Body of pancreas (tissue), 4 donors: ENCODE data around the gene GNG11. TPM values are rescaled to one million over a fixed set of nuclear protein-coding genes. Genes with fewer than 3 reads are reported as not detected.

ENCODE experiments used
- ATAC-seq: fragments of 150-250 bp; one replicate; pipeline ENCODE4 v1.9.1; 2016
- DNase-seq, 4 donors: peaks; one replicate each; pipeline ENCODE4 v3.0.0-alpha.2; 2019
- H3K27ac ChIP-seq, 4 donors: fragments of 200-600 bp; sonication (generic); 1 replicate in 3 of 4; 2 replicates in 1 of 4; pipeline versions ENCODE4 v1.5.1 to v1.6.1; 2016 to 2019; ENCODE audit warnings: mild to moderate bottlenecking in 1 of 4, mixed read lengths in 1 of 4, moderate library complexity in 1 of 4
- H3K27me3 ChIP-seq, 2 donors: fragments of 200-600 bp; sonication (generic); one replicate each; pipeline ENCODE4 v1.6.0; 2016; ENCODE audit warnings: mild to moderate bottlenecking in 1 of 2
- H3K36me3 ChIP-seq, 2 donors: fragments of 200-600 bp; sonication (generic); replicated peaks in 1 of 2; 2 replicates each; pipeline ENCODE4 v1.5.1; 2016; ENCODE audit warnings: low read depth in 2 of 2; ENCODE audit not compliant: insufficient read depth in 1 of 2
- H3K4me1 ChIP-seq: fragments of 200-600 bp; sonication (generic); one replicate; pipeline ENCODE4 v1.6.0; 2016
- H3K4me3 ChIP-seq, 2 donors: fragments of 200-600 bp; sonication (generic); 1 replicate in 1 of 2; 2 replicates in 1 of 2; pipeline ENCODE4 v1.5.1; 2016 to 2019
- H3K9me3 ChIP-seq, 3 donors: fragments of 200-600 bp; sonication (generic); 1 replicate in 2 of 3; 2 replicates in 1 of 3; pipeline ENCODE4 v1.5.1; 2016
- CTCF ChIP-seq, 7 experiments: fragments of 450-650 bp in 4 of 7; fragments of 200-600 bp in 3 of 7; sonication (generic) in 3 of 7; IDR thresholded peaks; one replicate each; pipeline ENCODE4 v1.5.1; 2016 to 2019; ENCODE audit warnings: antibody characterized with exemption in 7 of 7
- POLR2A ChIP-seq, 3 donors: fragments of 450-650 bp; IDR thresholded peaks; one replicate each; pipeline ENCODE4 v1.6.1; 2016; ENCODE audit warnings: antibody characterized with exemption in 3 of 3, mild to moderate bottlenecking in 2 of 3
- WGBS, 2 donors: methylation state at CpG; one replicate each; pipeline ENCODE4 v1.1.5; 2017; 5-methylcytosine and 5-hydroxymethylcytosine counted together
- intact Hi-C: fragments of 100-400 bp; cut with DNase I; formaldehyde crosslinking; loops from one replicate; pipeline ENCODE4 v1.15.1; 2023
- total RNA-seq, 2 donors: library from RNA; depleted of rRNA; stranded (reverse); fragments of >200 nt; gene quantifications; one replicate each; pipeline ENCODE4 v1.1.0, GENCODE V29; 2016

The GNG11 gene
- total RNA-seq, 2 donors from 2014 or later = 6.6 to 11.4 TPM

DNA sequence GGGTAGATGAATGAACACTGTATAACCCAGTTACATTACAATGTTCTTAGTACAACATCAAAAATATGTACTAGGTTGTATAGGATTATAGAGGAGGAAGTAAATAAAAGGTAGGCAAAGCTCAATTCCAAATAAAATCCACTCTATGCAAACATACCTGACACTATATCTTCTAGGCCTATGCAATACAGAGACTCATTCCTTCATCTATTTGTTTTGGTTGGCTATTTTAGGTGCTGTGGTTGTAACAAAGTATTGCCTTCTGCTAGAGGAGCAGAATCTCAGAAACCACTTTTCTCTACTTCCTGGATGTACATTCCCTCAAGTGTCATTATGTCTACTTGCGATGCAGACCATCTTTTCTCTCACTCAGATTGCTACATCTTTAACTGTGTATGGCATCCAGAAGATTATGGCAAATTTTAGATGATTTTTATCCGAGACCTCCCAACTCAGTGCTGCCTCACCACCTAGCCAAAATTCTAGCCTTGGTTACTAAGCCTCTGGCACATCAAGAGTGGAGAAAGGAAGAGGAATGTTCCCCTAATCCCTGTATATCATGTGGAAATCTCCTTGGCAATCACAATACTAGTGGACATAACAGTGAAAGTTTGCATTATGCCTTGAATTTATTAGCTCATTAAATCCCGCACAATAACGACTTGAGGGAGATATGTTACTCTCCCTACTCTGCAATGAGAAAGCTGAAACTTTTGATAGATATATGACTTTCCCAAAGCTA, 25.5 kb upstream of the GNG11 start:
- ATAC-seq (no peak), DNase-seq (no peak)
- no peak for TF ChIP-seq CTCF (IDR thresholded peaks at IDR 0.05)
- TF ChIP-seq POLR2A (IDR thresholded peaks at IDR 0.05) = no peak
- WGBS, 2 donors = 88% methylated on average over 4 of the region's 4 CpGs
- Histone ChIP-seq H3K4me1 (peaks cover 46% of the 10 kb centered on the region), H3K36me3 (no peaks in the 10 kb centered on the region), H3K27me3 (no peaks in the 10 kb centered on the region), H3K4me3 (no peak overlapping the region), H3K9me3 (no peaks in the 10 kb centered on the region), H3K27ac (no peak overlapping the region)
- intact Hi-C loops = no loop called here

DNA sequence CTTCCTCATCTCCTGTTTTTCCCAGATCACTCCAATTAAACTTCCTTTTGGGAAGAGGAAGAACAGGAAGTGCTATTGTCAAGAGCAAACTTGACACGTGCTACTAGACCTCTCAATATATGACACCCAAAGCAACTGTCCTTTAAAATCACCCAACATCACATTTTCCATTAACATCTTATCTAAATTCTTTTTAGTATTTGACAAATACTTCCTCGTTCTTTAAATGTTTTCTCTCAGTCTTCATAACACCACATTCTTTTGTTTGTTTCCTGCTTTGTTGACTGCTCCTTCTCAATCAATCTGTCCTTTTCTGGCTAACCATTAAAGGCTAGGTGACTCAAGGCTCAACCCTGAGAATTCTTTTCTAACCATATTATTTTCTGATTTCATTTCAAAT, 23.9 kb upstream of the GNG11 start:
- TF ChIP-seq CTCF (IDR thresholded peaks at IDR 0.05) = no peak
- TF ChIP-seq POLR2A (IDR thresholded peaks at IDR 0.05) = no peak
- Histone ChIP-seq H3K27me3 (no peaks in the 10 kb centered on the region), H3K4me1 (peaks cover 41% of the 10 kb centered on the region), H3K4me3 (no peak overlapping the region), H3K27ac (peak overlapping the region in 3 of 4 donors; percentile 40 to 60 (median 60)), H3K9me3 (no peaks in the 10 kb centered on the region), H3K36me3 (no peaks in the 10 kb centered on the region)
- intact Hi-C loops = no loop called here
- ATAC-seq = peak; percentile 85
- no peak for DNase-seq
- WGBS, 2 donors = 40 to 45% methylated on average over 2 of the region's 2 CpGs

GRCh38 chr7:93902777-93903423, 18.6 kb upstream of the GNG11 start:
- Histone ChIP-seq H3K9me3 (no peaks in the 10 kb centered on the region), H3K4me1 (peaks cover 9% of the 10 kb centered on the region), H3K27me3 (no peaks in the 10 kb centered on the region), H3K27ac (no peak overlapping the region), H3K4me3 (no peak overlapping the region), H3K36me3 (no peaks in the 10 kb centered on the region)
- intact Hi-C loops = no loop called here
- DNase-seq (peak in 1 of 4 donors; percentile 15), ATAC-seq (no peak)
- TF ChIP-seq POLR2A (IDR thresholded peaks at IDR 0.05) (no peak), CTCF (IDR thresholded peaks at IDR 0.05) (peak; percentile 11 to 56 (median 46))
- 83 to 89% methylated on average over 1 of the region's 1 CpG for WGBS, 2 donors

DNA sequence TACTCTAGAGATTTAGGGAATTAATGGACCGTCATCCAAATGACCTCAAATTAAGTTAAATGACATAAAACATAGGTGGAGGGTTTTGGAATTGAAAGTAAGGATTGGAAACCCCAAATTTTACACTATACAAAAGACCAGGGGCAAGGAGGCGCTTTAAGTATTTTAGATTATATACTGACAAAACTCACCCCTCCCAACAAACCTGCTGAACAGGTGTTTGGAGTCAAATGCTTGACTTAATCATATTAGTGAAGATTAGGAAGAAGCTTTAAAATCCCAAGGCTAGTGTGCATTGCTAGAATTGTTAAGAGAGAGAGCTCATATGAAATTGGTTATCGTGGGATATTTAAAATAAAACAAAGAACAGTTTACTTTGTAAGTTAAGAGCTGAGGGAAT, 15.3 kb upstream of the GNG11 start, which contains the start of gene GNGT1:
Gene GNGT1 (plus strand): TSS at position 301 of the 400 bp plus-strand sequence. CDS start 180 bp downstream, outside the sequence.
- no peak for TF ChIP-seq CTCF (IDR thresholded peaks at IDR 0.05)
- TF ChIP-seq POLR2A (IDR thresholded peaks at IDR 0.05) = no peak
- Histone ChIP-seq H3K4me1 (peaks cover 4% of the 10 kb centered on the region), H3K4me3 (no peak within 1 kb of the TSS), H3K36me3 (no peaks in the 10 kb centered on the region), H3K27ac (no peak within 1 kb of the TSS), H3K9me3 (no peaks in the 10 kb centered on the region), H3K27me3 (no peaks in the 10 kb centered on the region)
- 62 to 63% methylated on average over 3 of the region's 3 CpGs for WGBS, 2 donors
- DNase-seq (no peak), ATAC-seq (no peak)
- intact Hi-C loops = no loop called here
